Left lung (tissue), 10 donors: ENCODE measurements around the gene PBRM1. TPM values are rescaled to one million over a fixed set of nuclear protein-coding genes. Genes with fewer than 3 reads are reported as not detected.

Experiments used
- ATAC-seq: fragments of 200-7000 bp; cut with Tn5 transposase; one replicate; pipeline ENCODE4 v1.9.1; 2020; ENCODE audit warnings: moderate library complexity
- DNase-seq, 4 donors: peaks; one replicate each; pipeline ENCODE4 v3.0.0-alpha.2; 2013 to 2020
- H3K27ac ChIP-seq, 2 donors: fragments of 200-600 bp; sonication (generic) in 1 of 2; one replicate each; pipeline versions ENCODE4 v1.5.0 to v1.8.0; 2020 to 2021
- H3K27me3 ChIP-seq, 2 donors: fragments of 200-600 bp; sonication (generic) in 1 of 2; one replicate each; pipeline versions ENCODE4 v1.5.0 to v1.8.0; 2020 to 2021
- H3K36me3 ChIP-seq, 2 donors: fragments of 200-600 bp; sonication (generic) in 1 of 2; one replicate each; pipeline versions ENCODE4 v1.5.0 to v1.8.0; 2020 to 2021
- H3K4me1 ChIP-seq, 2 donors: fragments of 200-600 bp; one replicate each; pipeline ENCODE4 v1.8.0; 2021
- H3K4me3 ChIP-seq, 2 donors: fragments of 200-600 bp; sonication (generic) in 1 of 2; one replicate each; pipeline versions ENCODE4 v1.5.0 to v1.8.0; 2020 to 2021; ENCODE audit warnings: mild to moderate bottlenecking in 1 of 2
- H3K9me3 ChIP-seq, 2 donors: fragments of 200-600 bp; sonication (generic) in 1 of 2; one replicate each; pipeline versions ENCODE4 v1.5.0 to v1.8.0; 2020 to 2021
- intact Hi-C, 2 donors: fragments of 100-400 bp; cut with DNase I; formaldehyde crosslinking; loops; one replicate each; pipeline versions ENCODE4 v1.11.2 to v1.14.2; 2022
- polyA plus RNA-seq, 6 donors: library from polyadenylated mRNA; unstranded; fragments of 120-200 nt; gene quantifications; one replicate each; pipeline ENCODE4 v1.2.1, GENCODE V29; 2013; ENCODE audit not compliant: insufficient read length in 6 of 6
- total RNA-seq, 2 donors: library from RNA; stranded (reverse); fragmentation: NEBNext Ultra II Directional; extraction: Animal tissue kit (Norgen Biotek cat#: 25700); gene quantifications; one replicate each; pipeline ENCODE4 v1.2.1, GENCODE V29; 2021
- TF ChIP-seq, protein P1 (sequence below), 2 donors: fragments of 200-600 bp; sonication (generic) in 1 of 2; IDR thresholded peaks; one replicate each; pipeline versions ENCODE4 v1.5.0 to v1.8.0; 2021; ENCODE audit warnings: antibody characterized with exemption in 2 of 2
- donor health status: DM: no; HTN: yes; CAD: no.
- donor health status: DM: no; HTN: no; CAD: no.

Gene PBRM1
- total and polyA plus RNA-seq, 8 donors, result 62.2 to 79.8 (median 65.8) TPM

DNA sequence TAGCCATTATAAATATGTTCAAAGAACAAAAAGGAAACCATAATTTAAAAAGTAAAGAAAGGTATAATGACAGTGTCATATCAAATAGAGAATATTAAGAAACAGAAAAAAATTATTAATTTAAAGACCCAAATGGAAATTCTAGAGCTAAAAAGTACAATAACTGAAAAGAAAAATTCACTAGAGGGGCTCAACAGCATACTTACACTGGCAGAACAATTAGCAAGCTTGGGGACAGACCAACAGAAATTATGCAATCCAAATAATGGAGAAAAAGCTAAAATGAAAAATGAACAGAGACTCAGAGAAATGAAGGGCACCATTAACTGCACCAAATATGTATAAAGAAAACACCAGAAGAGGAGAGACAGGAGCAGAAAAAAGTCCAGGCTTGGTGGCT, 33.9 kb upstream of the PBRM1 start:
- peak overlapping the region in 1 of 2 donors; percentile 66 for H3K27ac ChIP-seq
- DNase-seq (no peak), ATAC-seq (no peak)
- no peaks in the 10 kb centered on the region for H3K36me3 ChIP-seq
- intact Hi-C loops, result no loop called here
- H3K4me3 ChIP-seq, result no peak overlapping the region
- H3K4me1 ChIP-seq, result peaks cover 0 to 29% of the 10 kb centered on the region in 2 donors
- H3K9me3 ChIP-seq, result no peaks in the 10 kb centered on the region
- H3K27me3 ChIP-seq, result no peaks in the 10 kb centered on the region
- TF ChIP-seq, protein P1, sequence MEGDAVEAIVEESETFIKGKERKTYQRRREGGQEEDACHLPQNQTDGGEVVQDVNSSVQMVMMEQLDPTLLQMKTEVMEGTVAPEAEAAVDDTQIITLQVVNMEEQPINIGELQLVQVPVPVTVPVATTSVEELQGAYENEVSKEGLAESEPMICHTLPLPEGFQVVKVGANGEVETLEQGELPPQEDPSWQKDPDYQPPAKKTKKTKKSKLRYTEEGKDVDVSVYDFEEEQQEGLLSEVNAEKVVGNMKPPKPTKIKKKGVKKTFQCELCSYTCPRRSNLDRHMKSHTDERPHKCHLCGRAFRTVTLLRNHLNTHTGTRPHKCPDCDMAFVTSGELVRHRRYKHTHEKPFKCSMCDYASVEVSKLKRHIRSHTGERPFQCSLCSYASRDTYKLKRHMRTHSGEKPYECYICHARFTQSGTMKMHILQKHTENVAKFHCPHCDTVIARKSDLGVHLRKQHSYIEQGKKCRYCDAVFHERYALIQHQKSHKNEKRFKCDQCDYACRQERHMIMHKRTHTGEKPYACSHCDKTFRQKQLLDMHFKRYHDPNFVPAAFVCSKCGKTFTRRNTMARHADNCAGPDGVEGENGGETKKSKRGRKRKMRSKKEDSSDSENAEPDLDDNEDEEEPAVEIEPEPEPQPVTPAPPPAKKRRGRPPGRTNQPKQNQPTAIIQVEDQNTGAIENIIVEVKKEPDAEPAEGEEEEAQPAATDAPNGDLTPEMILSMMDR (IDR thresholded peaks at IDR 0.05), result no peak

DNA sequence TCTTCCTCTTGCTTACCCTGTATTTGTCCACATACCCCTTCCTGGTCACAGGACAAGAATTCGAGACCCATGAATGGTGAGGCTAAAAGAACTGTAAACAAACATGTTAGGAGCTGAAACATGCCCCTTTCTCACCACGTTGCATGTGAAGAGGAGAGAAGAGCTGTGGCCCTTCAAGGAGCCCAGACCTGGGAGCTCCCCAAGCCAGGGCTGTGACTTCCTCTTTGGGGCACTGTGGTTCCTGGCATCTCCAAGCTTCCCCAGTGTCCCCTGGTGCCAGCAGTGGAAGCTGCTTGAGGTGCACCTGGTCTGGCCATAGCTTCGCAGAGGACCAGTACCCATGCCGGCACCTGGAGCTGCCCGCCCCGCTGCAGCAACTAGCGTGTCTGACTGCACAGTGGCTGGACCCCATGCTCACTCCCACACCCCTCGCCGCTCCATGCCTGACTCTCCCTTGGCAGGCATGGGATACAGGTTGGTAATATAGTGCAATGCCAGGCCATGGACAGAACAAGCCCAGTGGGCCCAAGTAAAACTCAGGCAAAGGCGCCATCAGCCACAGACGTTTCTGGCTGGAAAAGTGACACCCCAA, 30.1 kb upstream of the PBRM1 start:
- Histone ChIP-seq H3K4me3 (no peak overlapping the region), H3K9me3 (no peaks in the 10 kb centered on the region), H3K4me1 (peaks cover 0 to 12% of the 10 kb centered on the region in 2 donors), H3K27me3 (no peaks in the 10 kb centered on the region), H3K36me3 (peaks cover 0 to 8% of the 10 kb centered on the region in 2 donors), H3K27ac (no peak overlapping the region)
- TF ChIP-seq, protein P1 (IDR thresholded peaks at IDR 0.05), result no peak
- ATAC-seq (no peak), DNase-seq (no peak)
- intact Hi-C loops, result no loop called here

DNA sequence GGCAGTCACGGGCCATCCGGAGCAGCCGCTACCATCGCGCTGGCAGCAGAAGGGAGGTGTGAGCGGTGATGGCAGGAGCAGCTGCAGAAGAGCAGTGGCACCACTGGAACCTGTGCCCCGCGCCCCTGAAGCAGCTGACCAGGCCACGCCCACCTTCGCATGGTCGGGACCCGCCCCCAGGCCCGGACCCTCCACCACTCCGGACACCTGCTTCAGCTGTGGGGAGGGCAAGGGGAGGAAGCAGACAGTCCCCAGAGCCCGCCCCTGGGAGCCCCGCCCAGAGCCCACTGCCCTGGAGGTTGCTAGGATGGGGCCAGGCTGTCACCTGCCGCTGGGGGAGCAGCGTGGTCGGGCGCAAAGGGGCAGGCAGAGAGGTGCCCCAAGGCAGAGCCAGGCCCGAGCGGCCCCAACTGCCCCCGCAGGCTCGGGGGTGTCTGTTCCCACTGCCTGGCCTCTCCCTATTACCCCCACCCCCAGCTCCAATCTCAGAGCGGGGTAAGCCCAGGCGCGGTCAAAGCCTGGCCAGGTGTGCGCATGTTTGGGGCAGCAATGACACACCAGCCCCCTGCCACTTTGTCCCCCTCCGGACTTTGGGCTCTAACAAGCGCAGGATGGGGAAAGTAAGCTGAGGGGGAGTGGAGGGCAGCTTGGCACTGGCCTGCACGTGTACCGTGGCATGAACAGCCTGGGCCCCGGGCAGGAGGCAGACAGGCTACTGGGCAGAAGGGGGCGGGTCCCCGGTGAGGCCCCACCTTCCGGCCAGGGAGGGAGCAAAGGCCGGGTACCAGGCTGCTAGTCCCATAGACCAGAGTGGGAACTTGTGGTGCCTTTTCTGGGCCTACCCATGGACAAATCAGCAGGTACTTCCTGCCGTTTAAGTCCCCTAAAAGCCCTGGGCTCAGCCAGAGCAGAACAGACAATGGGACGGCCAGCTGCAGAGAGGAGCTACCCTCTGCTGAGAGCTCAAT, 28.9 kb upstream of the PBRM1 start:
- intact Hi-C loops, result no loop called here
- no peaks in the 10 kb centered on the region for H3K27me3 ChIP-seq
- no peaks in the 10 kb centered on the region for H3K9me3 ChIP-seq
- H3K27ac ChIP-seq, result no peak overlapping the region
- ATAC-seq (peak; percentile 83), DNase-seq (no peak)
- peaks cover 0 to 11% of the 10 kb centered on the region in 2 donors for H3K36me3 ChIP-seq
- peaks cover 0 to under 1% of the 10 kb centered on the region in 2 donors for H3K4me1 ChIP-seq
- no peak overlapping the region for H3K4me3 ChIP-seq
- TF ChIP-seq, protein P1 (IDR thresholded peaks at IDR 0.05), result no peak

DNA sequence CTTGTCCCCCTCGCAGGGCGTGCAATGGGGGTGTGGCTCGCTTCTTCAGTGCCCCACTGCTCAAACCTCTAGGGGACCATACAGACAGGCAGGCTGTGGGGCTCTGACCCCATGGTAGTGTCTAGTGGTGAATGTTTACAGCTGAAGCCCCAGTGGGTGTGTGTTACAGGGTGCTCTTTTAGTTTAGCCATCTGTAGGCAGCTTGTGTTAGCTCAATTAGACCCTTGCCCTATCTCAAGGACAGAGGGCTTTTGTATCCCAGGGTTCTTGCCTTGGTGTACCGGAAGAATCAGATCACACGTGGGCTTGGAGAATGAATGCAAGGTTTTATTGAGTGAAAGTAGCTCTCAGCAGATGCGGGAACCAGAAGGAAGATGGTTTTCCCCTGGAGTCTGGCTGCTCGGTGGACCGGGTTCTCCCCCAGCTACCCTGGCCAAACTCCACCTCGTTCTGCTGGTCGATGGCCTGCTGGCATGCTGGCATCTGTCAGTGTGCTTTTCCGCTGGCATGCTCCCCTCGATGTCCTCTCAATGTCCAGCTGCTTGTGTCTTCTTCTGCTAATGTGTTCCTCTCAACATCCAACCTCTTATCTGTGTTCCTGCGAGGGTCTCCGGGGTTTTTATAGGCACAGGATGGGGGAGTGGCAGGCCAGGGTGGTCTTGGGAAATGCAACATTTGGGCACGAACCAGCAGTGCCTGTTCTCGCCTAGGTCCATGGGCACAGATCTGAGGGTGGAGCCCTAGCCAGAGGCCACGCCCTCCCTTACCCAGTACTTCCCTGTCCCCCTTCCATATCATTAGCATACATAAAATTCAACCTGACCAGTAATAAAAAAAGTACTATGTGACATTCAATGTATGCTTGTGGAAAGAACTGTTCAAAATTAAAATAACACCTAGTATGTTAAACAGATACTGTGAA, 26.8 kb upstream of the PBRM1 start:
- Histone ChIP-seq H3K36me3 (peaks cover 0 to 31% of the 10 kb centered on the region in 2 donors), H3K27me3 (no peaks in the 10 kb centered on the region), H3K9me3 (no peaks in the 10 kb centered on the region), H3K4me3 (no peak overlapping the region), H3K4me1 (peaks cover 4 to 6% of the 10 kb centered on the region in 2 donors), H3K27ac (no peak overlapping the region)
- intact Hi-C loops, result no loop called here
- DNase-seq (no peak), ATAC-seq (no peak)
- TF ChIP-seq, protein P1 (IDR thresholded peaks at IDR 0.05), result no peak
